Measurements from ENCODE around the gene PLCL1.

The PLCL1 gene

GRCh38 chr2:198173864-198174263, 369.5 kb downstream of the PLCL1 start:
- TF ChIP-seq, protein P1, sequence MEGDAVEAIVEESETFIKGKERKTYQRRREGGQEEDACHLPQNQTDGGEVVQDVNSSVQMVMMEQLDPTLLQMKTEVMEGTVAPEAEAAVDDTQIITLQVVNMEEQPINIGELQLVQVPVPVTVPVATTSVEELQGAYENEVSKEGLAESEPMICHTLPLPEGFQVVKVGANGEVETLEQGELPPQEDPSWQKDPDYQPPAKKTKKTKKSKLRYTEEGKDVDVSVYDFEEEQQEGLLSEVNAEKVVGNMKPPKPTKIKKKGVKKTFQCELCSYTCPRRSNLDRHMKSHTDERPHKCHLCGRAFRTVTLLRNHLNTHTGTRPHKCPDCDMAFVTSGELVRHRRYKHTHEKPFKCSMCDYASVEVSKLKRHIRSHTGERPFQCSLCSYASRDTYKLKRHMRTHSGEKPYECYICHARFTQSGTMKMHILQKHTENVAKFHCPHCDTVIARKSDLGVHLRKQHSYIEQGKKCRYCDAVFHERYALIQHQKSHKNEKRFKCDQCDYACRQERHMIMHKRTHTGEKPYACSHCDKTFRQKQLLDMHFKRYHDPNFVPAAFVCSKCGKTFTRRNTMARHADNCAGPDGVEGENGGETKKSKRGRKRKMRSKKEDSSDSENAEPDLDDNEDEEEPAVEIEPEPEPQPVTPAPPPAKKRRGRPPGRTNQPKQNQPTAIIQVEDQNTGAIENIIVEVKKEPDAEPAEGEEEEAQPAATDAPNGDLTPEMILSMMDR (IDR thresholded peaks at IDR 0.05; ENCODE audit: extremely low read depth, missing control alignments) = no peak

GRCh38 chr2:198175271-198175670, 370.9 kb downstream of the PLCL1 start:
- TF ChIP-seq, protein P1 (IDR thresholded peaks at IDR 0.05; ENCODE audit: extremely low read depth, missing control alignments) = no peak
- DNase-seq (ENCODE audit: low spot score) = no peak

More at GRCh38 chr2:198173864-198174263, 369.5 kb downstream of the PLCL1 start:
- no peak for DNase-seq (ENCODE audit: low spot score)

- TF ChIP-seq, protein P1 (IDR thresholded peaks at IDR 0.05; ENCODE audit: extremely low read depth, missing control alignments) = no peak
- no peak for DNase-seq (ENCODE audit: low spot score)
Measured at GRCh38 chr2:198177040-198177439, 372.6 kb downstream of the PLCL1 start.

DNA sequence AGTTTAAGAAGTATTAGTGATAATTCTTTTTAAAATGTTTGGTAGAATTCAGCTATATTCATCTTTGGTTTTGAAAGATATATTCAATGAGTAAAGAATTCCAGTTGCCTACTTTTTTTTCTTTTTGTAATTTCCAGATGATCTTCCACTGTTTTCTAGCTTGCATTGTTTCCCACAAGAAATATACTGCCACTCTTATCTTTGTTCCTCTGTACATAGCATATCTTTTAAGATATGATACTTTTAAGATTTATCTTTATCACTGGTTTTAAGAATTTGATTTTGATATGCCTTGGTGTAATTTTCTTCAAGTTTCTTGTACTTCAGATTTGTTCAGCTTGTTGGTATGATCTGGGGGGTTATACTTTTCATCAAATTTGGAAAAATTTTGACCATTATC, 374.4 kb downstream of the PLCL1 start:
- TF ChIP-seq, protein P1 (IDR thresholded peaks at IDR 0.05; ENCODE audit: extremely low read depth, missing control alignments) = no peak
- DNase-seq (ENCODE audit: low spot score) = no peak

DNA sequence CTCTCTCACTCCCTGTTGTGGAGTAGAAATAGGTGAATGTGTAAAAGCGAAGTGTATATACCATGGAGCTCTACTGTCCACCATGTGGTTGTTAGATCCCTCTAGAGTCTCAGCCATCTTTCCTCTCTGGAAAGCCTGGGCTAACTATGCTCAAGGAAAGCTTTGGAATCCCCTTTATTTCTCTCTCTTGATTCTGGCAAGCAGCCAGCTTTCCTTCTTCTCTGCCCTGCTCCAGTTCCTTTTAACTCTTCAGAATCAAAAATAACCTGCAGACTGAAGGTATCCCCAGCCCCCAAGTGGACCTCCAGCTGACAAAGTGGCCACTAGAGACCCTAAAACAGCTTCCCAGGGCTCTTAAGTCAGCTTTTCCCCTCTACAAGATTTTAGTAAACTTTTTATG, 381.9 kb downstream of the PLCL1 start:
- no peak for DNase-seq (ENCODE audit: low spot score)
- TF ChIP-seq, protein P1 (IDR thresholded peaks at IDR 0.05; ENCODE audit: extremely low read depth, missing control alignments) = no peak

- TF ChIP-seq, protein P1 (IDR thresholded peaks at IDR 0.05; ENCODE audit: extremely low read depth, missing control alignments) = no peak
- DNase-seq (ENCODE audit: low spot score) = no peak
Measured at GRCh38 chr2:198187841-198188240, 383.4 kb downstream of the PLCL1 start.

- TF ChIP-seq, protein P1 (IDR thresholded peaks at IDR 0.05; ENCODE audit: extremely low read depth, missing control alignments) = no peak
- DNase-seq (ENCODE audit: low spot score) = no peak
Measured at GRCh38 chr2:198188982-198189381, 384.6 kb downstream of the PLCL1 start.
